Measurements from ENCODE around the gene ERC2. TPM values are rescaled to one million over a fixed set of nuclear protein-coding genes. Genes with fewer than 3 reads are reported as not detected.

ERC2 gene
- total and polyA plus RNA-seq, 2 donors (not counting 1 experiment from before 2014, with no cell fraction given) = 0.14 to 0.17 TPM

DNA sequence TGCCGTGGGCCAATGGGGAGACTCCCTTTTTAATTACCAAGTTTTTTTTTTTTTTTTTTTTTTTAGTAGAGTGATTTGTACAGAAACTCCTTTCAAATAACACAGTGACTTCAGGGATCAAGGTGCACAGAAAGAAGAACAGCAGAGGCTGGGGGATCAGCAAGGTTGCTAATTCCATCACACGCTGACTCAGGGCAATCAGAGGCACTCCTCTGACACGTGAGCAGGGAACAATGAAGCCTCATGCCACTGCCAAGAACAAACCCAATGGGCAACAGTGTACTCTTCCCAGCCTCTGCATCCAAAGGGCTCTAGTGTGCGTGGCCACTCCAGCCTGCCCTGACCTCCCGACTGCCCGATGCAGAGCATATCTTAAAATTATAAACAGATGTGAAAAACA lies 794.5 kb downstream of the ERC2 start:
- Histone ChIP-seq H4K20me1 (ENCODE audit: control insufficient read depth, extremely low read depth, insufficient read depth, low read length) (no peaks in the 10 kb centered on the region), H3K9ac (ENCODE audit: insufficient read depth, low read length) (no peak overlapping the region), H3K9me3 (ENCODE audit: control insufficient read depth, insufficient read depth, low read depth, low read length) (no peaks in the 10 kb centered on the region), H3K27ac (ENCODE audit: insufficient read depth, low read length) (no peak overlapping the region), H3K4me1 (ENCODE audit: control insufficient read depth, extremely low read depth, insufficient read depth, low read length) (no peaks in the 10 kb centered on the region), H3K4me2 (ENCODE audit: extremely low read depth, insufficient read depth, low read length) (no peak overlapping the region), H3K4me3 (replicated peaks in 1 of 4; ENCODE audit: control extremely low read depth in 1 of 4, insufficient read depth in 1 of 4, low read depth in 3 of 4, low read length in 4 of 4) (no peak overlapping the region), H3K36me3 (ENCODE audit: control insufficient read depth, insufficient read depth, low read length) (no peaks in the 10 kb centered on the region), H2AFZ (ENCODE audit: low read length) (no peak overlapping the region), H3K79me2 (ENCODE audit: control insufficient read depth, insufficient read depth, low read length) (no peaks in the 10 kb centered on the region), H3K27me3 (ENCODE audit: control insufficient read depth, insufficient read depth, low read length) (no peaks in the 10 kb centered on the region)
- TF ChIP-seq EZH2 (IDR thresholded peaks at IDR 0.05; ENCODE audit: low read length, missing control alignments) = no peak
- TF ChIP-seq CTCF (conservative IDR thresholded peaks at IDR 0.05 in 1 of 2, IDR thresholded peaks at IDR 0.05 in 1 of 2; ENCODE audit: low read depth in 1 of 2, low read length in 2 of 2) = no peak
- DNase-seq (ENCODE audit: low read depth in 2 of 2) = no peak

GRCh38 chr3:55669133-55669532 lies 799.1 kb downstream of the ERC2 start:
- Histone ChIP-seq H3K27me3 (ENCODE audit: control insufficient read depth, insufficient read depth, low read length) (no peaks in the 10 kb centered on the region), H3K79me2 (ENCODE audit: control insufficient read depth, insufficient read depth, low read length) (no peaks in the 10 kb centered on the region), H3K9me3 (ENCODE audit: control insufficient read depth, insufficient read depth, low read depth, low read length) (no peaks in the 10 kb centered on the region), H2AFZ (ENCODE audit: low read length) (no peak overlapping the region), H3K36me3 (ENCODE audit: control insufficient read depth, insufficient read depth, low read length) (no peaks in the 10 kb centered on the region), H3K4me1 (ENCODE audit: control insufficient read depth, extremely low read depth, insufficient read depth, low read length) (no peaks in the 10 kb centered on the region), H3K9ac (ENCODE audit: insufficient read depth, low read length) (no peak overlapping the region), H3K4me3 (replicated peaks in 1 of 4; ENCODE audit: control extremely low read depth in 1 of 4, insufficient read depth in 1 of 4, low read depth in 3 of 4, low read length in 4 of 4) (no peak overlapping the region), H3K4me2 (ENCODE audit: extremely low read depth, insufficient read depth, low read length) (no peak overlapping the region), H3K27ac (ENCODE audit: insufficient read depth, low read length) (no peak overlapping the region), H4K20me1 (ENCODE audit: control insufficient read depth, extremely low read depth, insufficient read depth, low read length) (no peaks in the 10 kb centered on the region)
- peak in 1 of 2 donors; percentile 4 for DNase-seq (ENCODE audit: low read depth in 2 of 2)
- TF ChIP-seq CTCF (conservative IDR thresholded peaks at IDR 0.05 in 1 of 2, IDR thresholded peaks at IDR 0.05 in 1 of 2; ENCODE audit: low read depth in 1 of 2, low read length in 2 of 2) (no peak), EZH2 (IDR thresholded peaks at IDR 0.05; ENCODE audit: low read length, missing control alignments) (no peak)

- Histone ChIP-seq H2AFZ (ENCODE audit: low read length) (no peak overlapping the region), H3K4me2 (ENCODE audit: extremely low read depth, insufficient read depth, low read length) (no peak overlapping the region), H4K20me1 (ENCODE audit: control insufficient read depth, extremely low read depth, insufficient read depth, low read length) (no peaks in the 10 kb centered on the region), H3K79me2 (ENCODE audit: control insufficient read depth, insufficient read depth, low read length) (no peaks in the 10 kb centered on the region), H3K9ac (ENCODE audit: insufficient read depth, low read length) (no peak overlapping the region), H3K4me1 (ENCODE audit: control insufficient read depth, extremely low read depth, insufficient read depth, low read length) (no peaks in the 10 kb centered on the region), H3K9me3 (ENCODE audit: control insufficient read depth, insufficient read depth, low read depth, low read length) (no peaks in the 10 kb centered on the region), H3K27me3 (ENCODE audit: control insufficient read depth, insufficient read depth, low read length) (no peaks in the 10 kb centered on the region), H3K36me3 (ENCODE audit: control insufficient read depth, insufficient read depth, low read length) (no peaks in the 10 kb centered on the region), H3K27ac (ENCODE audit: insufficient read depth, low read length) (no peak overlapping the region), H3K4me3 (replicated peaks in 1 of 4; ENCODE audit: control extremely low read depth in 1 of 4, insufficient read depth in 1 of 4, low read depth in 3 of 4, low read length in 4 of 4) (no peak overlapping the region)
- DNase-seq (ENCODE audit: low read depth in 2 of 2) = peak in 1 of 2 donors; percentile 67
- no peak for TF ChIP-seq EZH2 (IDR thresholded peaks at IDR 0.05; ENCODE audit: low read length, missing control alignments)
- TF ChIP-seq CTCF (conservative IDR thresholded peaks at IDR 0.05 in 1 of 2, IDR thresholded peaks at IDR 0.05 in 1 of 2; ENCODE audit: low read depth in 1 of 2, low read length in 2 of 2) = no peak
Measured at GRCh38 chr3:55668359-55668758, 799.9 kb downstream of the ERC2 start.

Data from fibroblast of lung (primary cell).